PC-3 (cell line): ENCODE data around the gene DGLUCY. TPM values are rescaled to one million over a fixed set of nuclear protein-coding genes. Genes with fewer than 3 reads are reported as not detected.

Source experiments
- ATAC-seq: fragments of 200-7000 bp; cut with Tn5 transposase; 2 replicates; pipeline ENCODE4 v1.9.1; 2020; ENCODE audit warnings: mild to moderate bottlenecking, moderate library complexity
- BruUV-seq: library from RNA; stranded (reverse); fragments of 400-500 nt; replicated peaks from 2 replicates; lab custom pipeline; 2021; lab: Mats Ljungman, UMichigan
- CTCF ChIA-PET: fragments of 300-600 bp; sonication (Branson Sonifier 250); formaldehyde crosslinking; loops from one replicate; lab custom pipeline; 2022; ENCODE audit warnings: antibody characterized with exemption; lab: Charles Lee
- POLR2A ChIA-PET: fragments of 300-600 bp; sonication (Branson Sonifier 250); formaldehyde crosslinking; loops from one replicate; lab custom pipeline; 2022; ENCODE audit warnings: antibody characterized with exemption; ENCODE audit not compliant: unreplicated experiment; lab: Charles Lee
- DNase-seq: peaks from one replicate; pipeline ENCODE4 v3.0.0-alpha.2; 2015
- H2AFZ ChIP-seq: fragments of 300-600 bp; sonication (generic); 2 replicates; pipeline ENCODE4 v1.6.0; 2016; ENCODE audit warnings: antibody characterized with exemption, low read length
- H3F3A ChIP-seq: fragments of 300-600 bp; sonication (generic); one replicate; pipeline ENCODE4 v1.6.0; 2017; ENCODE audit warnings: antibody characterized with exemption, low read length, control low read depth, mild to moderate bottlenecking; ENCODE audit not compliant: unreplicated experiment
- H3K27ac ChIP-seq: fragments of 300-600 bp; sonication (generic); 2 replicates; pipeline ENCODE4 v1.5.1; 2016; ENCODE audit warnings: mild to moderate bottlenecking, low read length
- H3K27me3 ChIP-seq: fragments of 300-600 bp; sonication (generic); 2 replicates; pipeline ENCODE4 v1.6.1; 2016; ENCODE audit warnings: low read length, mixed read lengths
- H3K36me3 ChIP-seq: fragments of 300-600 bp; sonication (generic); 2 replicates; pipeline ENCODE4 v1.6.1; 2016; ENCODE audit warnings: low read depth, mixed run types, low read length, mixed read lengths
- H3K4me1 ChIP-seq: fragments of 300-600 bp; sonication (generic); 2 replicates; pipeline ENCODE4 v1.5.1; 2016; ENCODE audit warnings: low read length; ENCODE audit not compliant: insufficient read depth
- H3K4me2 ChIP-seq: fragments of 300-600 bp; sonication (generic); 2 replicates; pipeline ENCODE4 v1.6.0; 2016; ENCODE audit warnings: low read length
- H3K4me3 ChIP-seq: fragments of 300-600 bp; sonication (generic); 2 replicates; pipeline ENCODE4 v1.5.1; 2016; ENCODE audit warnings: mild to moderate bottlenecking, low read length, mixed read lengths
- H3K79me2 ChIP-seq: fragments of 300-600 bp; sonication (generic); 2 replicates; pipeline ENCODE4 v1.6.1; 2017; ENCODE audit warnings: low read length, mixed read lengths
- H3K9ac ChIP-seq: fragments of 300-600 bp; sonication (generic); 2 replicates; pipeline ENCODE4 v1.6.0; 2016; ENCODE audit warnings: mild to moderate bottlenecking, low read length
- H3K9me2 ChIP-seq: fragments of 300-600 bp; sonication (generic); replicated peaks from 2 replicates; pipeline ENCODE4 v1.6.1; 2016; ENCODE audit warnings: mixed run types, low read length, mixed read lengths
- H3K9me3 ChIP-seq: fragments of 300-600 bp; sonication (generic); 2 replicates; pipeline ENCODE4 v1.6.1; 2016; ENCODE audit warnings: low read length, mixed read lengths
- H4K20me1 ChIP-seq: fragments of 300-600 bp; sonication (generic); 2 replicates; pipeline ENCODE4 v1.6.1; 2016; ENCODE audit warnings: low read length, mixed read lengths
- CTCF ChIP-seq: fragments of 300-600 bp; sonication (generic); conservative IDR thresholded peaks from 2 replicates; pipeline ENCODE4 v1.5.1; 2017; ENCODE audit warnings: antibody characterized with exemption, low read depth, mild to moderate bottlenecking, low read length
- EZH2 ChIP-seq: fragments of 300-600 bp; sonication (generic); IDR thresholded peaks from one replicate; pipeline ENCODE4 v1.6.1; 2017; ENCODE audit warnings: antibody characterized with exemption, mild to moderate bottlenecking, low read length; ENCODE audit not compliant: unreplicated experiment
- EZH2phosphoT487 ChIP-seq: fragments of 300-600 bp; sonication (generic); IDR thresholded peaks from 2 replicates; pipeline ENCODE4 v1.6.1; 2018; ENCODE audit warnings: mild to moderate bottlenecking, antibody characterized with exemption, low read length, borderline replicate concordance
- intact Hi-C: fragments of 100-400 bp; cut with micrococcal nuclease; formaldehyde crosslinking; loops from 2 replicates; pipeline ENCODE4 v1.9.0; 2023
- total RNA-seq: library from RNA; depleted of rRNA; stranded (reverse); fragments of >200 nt; gene quantifications from 2 replicates; pipeline ENCODE4 v1.2.3, GENCODE V29; 2014

Gene DGLUCY
- total RNA-seq, 1 experiment from 2014 or later = 0.84 TPM

GRCh38 chr14:91068642-91069041 lies 45.2 kb upstream of the DGLUCY start:
- no TSS peak for BruUV-seq
- DNase-seq (no peak), ATAC-seq (no peak)
- H3K4me2 ChIP-seq = no peak overlapping the region
- H3K27me3 ChIP-seq = no peaks in the 10 kb centered on the region
- no peaks in the 10 kb centered on the region for H3K9me3 ChIP-seq
- H3K36me3 ChIP-seq = no peaks in the 10 kb centered on the region
- no peak overlapping the region for H2AFZ ChIP-seq
- no peaks in the 10 kb centered on the region for H4K20me1 ChIP-seq
- H3K27ac ChIP-seq = no peak overlapping the region
- H3K4me1 ChIP-seq = no peaks in the 10 kb centered on the region
- no peak overlapping the region for H3K9ac ChIP-seq
- ChIA-PET CTCF (no interaction called here), POLR2A (no interaction called here)
- TF ChIP-seq EZH2 (no peak), CTCF (no peak), EZH2phosphoT487 (no peak)
- intact Hi-C loops = no loop called here
- no peaks in the 10 kb centered on the region for H3K9me2 ChIP-seq
- H3F3A ChIP-seq = no peaks in the 10 kb centered on the region
- no peaks in the 10 kb centered on the region for H3K79me2 ChIP-seq
- no peak overlapping the region for H3K4me3 ChIP-seq

GRCh38 chr14:91070572-91070971 lies 43.3 kb upstream of the DGLUCY start:
- Histone ChIP-seq H3K4me2 (no peak overlapping the region), H4K20me1 (no peaks in the 10 kb centered on the region), H3K79me2 (no peaks in the 10 kb centered on the region), H3K9ac (no peak overlapping the region), H3K27me3 (no peaks in the 10 kb centered on the region), H2AFZ (no peak overlapping the region), H3F3A (no peaks in the 10 kb centered on the region), H3K9me3 (no peaks in the 10 kb centered on the region), H3K36me3 (no peaks in the 10 kb centered on the region), H3K9me2 (no peaks in the 10 kb centered on the region), H3K4me3 (no peak overlapping the region), H3K27ac (no peak overlapping the region), H3K4me1 (no peaks in the 10 kb centered on the region)
- BruUV-seq = no TSS peak
- DNase-seq (no peak), ATAC-seq (no peak)
- intact Hi-C loops = no loop called here
- ChIA-PET POLR2A (no interaction called here), CTCF (no interaction called here)
- no peak for TF ChIP-seq EZH2
- no peak for TF ChIP-seq CTCF
- TF ChIP-seq EZH2phosphoT487 = no peak

- Histone ChIP-seq H3F3A (no peaks in the 10 kb centered on the region), H3K9me3 (no peaks in the 10 kb centered on the region), H2AFZ (no peak overlapping the region), H3K9ac (no peak overlapping the region), H3K4me3 (no peak overlapping the region), H3K9me2 (no peaks in the 10 kb centered on the region), H3K27me3 (no peaks in the 10 kb centered on the region), H3K27ac (no peak overlapping the region), H3K4me2 (no peak overlapping the region), H3K4me1 (no peaks in the 10 kb centered on the region), H3K79me2 (no peaks in the 10 kb centered on the region), H4K20me1 (no peaks in the 10 kb centered on the region), H3K36me3 (no peaks in the 10 kb centered on the region)
- ChIA-PET CTCF (no interaction called here), POLR2A (no interaction called here)
- no peak for TF ChIP-seq EZH2phosphoT487
- ATAC-seq = no peak
- BruUV-seq = no TSS peak
- intact Hi-C loops = no loop called here
- no peak for DNase-seq
Observed at GRCh38 chr14:91075553-91075952, 38.3 kb upstream of the DGLUCY start.
